Loucy (cell line): ENCODE results near the gene PLCL1.

ENCODE experiments used
- CTCF ChIP-seq: fragments of 200-600 bp; sonication (generic); conservative IDR thresholded peaks from 2 replicates; pipeline ENCODE4 v1.5.1; 2014; ENCODE audit warnings: mild to moderate bottlenecking, antibody characterized with exemption, low read length
- EZH2phosphoT487 ChIP-seq: fragments of 200-600 bp; IDR thresholded peaks from 2 replicates; pipeline ENCODE4 v1.6.1; 2018; ENCODE audit warnings: antibody characterized with exemption, mild to moderate bottlenecking, moderate library complexity, borderline replicate concordance

- TF ChIP-seq EZH2phosphoT487 = no peak
- no peak for TF ChIP-seq CTCF
Measured at GRCh38 chr2:197954328-197954727, 149.9 kb downstream of the PLCL1 start.
